Stimulated activated CD8-positive, alpha-beta memory T cell treated with anti-CD3 and anti-CD28 coated beads, Interleukin-15, amount 100 ng/mL, for 48 hours (primary cell): ENCODE data around the gene NEK7.
"Not testable (repeated sequence)": the region's sequence is repeated elsewhere in the genome, so short reads cannot be mapped to it uniquely, and the experiment has no call there.

Experiments
- DNase-seq, 2 donors: peaks; one replicate each; pipeline ENCODE4 v3.0.0-alpha.2; 2020; ENCODE audit warnings: low read depth in 2 of 2

The NEK7 gene

DNA sequence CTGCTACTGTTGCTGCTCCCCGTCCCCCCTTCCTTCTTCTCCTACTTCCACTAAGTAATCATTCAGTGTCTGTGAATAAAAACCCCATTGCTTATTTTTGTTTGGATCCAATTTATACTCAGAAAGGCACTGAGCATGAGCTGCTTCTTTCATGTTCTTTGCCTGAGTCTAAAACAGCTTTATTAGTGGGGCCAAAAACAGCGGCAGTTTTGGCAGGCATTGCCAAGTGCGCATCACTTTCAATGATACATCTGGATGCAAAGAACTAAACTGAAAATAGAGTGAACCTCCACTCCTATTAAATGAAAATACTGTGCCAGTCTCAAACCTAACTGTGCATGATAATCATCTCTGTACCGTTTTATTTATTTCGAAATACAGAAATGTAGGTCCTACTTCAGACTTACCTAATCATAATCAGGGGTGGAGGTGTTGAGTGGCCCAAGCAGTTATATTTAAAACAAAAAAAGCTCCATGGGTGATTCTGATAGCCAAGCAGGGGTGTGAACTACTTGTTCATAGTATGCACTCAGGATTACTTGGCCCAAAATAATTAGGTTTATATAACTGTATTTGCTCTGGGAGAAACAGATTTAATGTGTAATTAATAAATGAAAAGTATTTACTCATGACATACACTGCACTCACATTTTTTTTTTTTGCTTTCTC, 48.4 kb downstream of the NEK7 start:
- no peak for DNase-seq

DNA sequence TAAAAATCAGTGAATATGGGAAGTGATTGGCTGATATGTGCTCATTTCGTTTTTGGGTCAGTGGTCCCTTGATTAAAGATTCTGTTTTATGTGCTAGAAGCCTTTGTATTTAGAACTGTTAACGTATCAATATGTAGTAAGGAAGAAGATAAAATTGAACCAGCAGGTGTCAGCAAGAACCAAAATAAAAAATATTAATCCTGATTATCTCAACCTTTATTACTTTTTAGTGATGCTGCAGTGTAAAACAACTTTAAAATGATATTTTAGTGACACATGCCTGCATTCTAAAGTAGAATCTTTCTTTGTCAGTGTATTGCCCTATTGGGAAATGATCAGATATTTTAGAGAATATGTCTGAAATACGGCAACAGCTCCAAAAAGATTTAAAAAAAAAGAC, 49.5 kb downstream of the NEK7 start:
- no peak for DNase-seq

DNA sequence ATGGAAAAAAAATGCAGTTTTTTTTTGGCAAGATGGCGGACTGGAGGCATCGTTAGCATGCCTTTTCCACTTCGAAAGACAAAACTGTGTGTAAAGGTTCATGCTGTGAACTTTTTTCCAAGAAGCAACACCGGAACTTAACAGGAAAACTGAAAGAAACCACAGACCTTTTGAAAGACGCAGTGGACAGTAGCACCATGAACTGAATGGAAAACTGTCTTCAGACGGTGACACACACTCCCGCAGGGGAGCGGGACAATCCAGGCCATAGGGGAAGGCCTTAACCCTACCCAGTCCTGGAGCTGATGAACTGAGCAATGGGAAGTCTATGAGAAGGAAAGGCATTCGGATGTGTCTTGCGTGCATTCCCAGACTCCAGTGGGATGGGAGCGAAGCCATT, 54.9 kb downstream of the NEK7 start:
- no peak for DNase-seq

DNA sequence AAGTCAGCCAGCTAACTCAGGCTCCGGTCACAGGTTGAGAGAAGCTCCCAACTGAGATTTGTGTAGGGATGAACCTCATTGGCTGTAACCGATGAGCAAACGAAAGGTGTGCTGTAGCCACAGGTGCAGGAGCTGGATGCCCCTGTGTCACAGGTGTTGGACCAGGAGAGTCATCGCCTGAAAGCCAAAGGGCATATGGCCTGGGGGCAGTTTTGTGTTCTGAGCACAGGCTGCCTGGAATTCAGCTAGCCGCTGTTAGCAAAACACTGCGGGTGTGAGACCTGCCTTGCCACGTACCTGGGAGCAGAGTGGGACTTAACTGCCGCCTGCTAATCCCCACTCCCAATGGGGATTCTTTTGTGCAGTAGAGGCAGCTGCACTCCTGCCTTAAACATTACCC, 55.3 kb downstream of the NEK7 start:
- no peak for DNase-seq

DNA sequence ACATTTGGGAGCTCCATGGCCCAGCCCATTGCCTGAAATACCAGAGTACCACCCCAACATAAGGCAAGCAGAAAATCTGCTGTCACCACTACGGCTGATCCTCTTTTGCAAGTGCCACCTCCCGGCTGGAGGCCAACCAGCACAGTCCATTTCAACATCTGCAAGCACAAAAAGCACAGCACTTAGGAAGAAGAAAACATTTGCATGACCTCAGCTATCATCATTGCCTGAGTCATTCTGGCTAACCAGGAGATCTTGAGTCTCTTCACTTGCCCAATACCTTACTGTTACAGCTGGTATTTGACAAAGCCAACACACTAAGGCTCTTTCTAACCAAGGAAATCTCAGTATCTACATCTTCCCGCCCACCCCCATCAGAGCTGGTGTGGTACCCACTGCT, 55.9 kb downstream of the NEK7 start:
- DNase-seq, result no peak

DNA sequence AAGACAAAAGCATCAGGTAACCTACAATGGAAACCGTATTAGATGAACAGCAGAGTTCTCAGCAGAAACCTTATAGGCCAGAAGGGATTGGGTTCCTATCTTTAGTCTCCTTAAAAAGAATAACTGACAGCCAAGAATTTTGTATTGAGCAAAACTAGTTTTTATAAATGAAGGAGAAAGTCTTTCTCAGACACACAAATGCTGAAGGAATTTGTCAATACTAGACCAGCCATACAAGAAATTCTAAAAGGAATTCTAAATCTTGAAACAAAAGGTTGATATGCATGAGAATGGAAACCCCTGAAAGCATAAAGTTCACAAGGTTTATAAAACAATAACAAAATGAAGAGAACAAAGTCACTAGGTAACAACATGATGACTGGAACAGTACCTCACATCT, 58.1 kb downstream of the NEK7 start:
- DNase-seq, result no peak

DNA sequence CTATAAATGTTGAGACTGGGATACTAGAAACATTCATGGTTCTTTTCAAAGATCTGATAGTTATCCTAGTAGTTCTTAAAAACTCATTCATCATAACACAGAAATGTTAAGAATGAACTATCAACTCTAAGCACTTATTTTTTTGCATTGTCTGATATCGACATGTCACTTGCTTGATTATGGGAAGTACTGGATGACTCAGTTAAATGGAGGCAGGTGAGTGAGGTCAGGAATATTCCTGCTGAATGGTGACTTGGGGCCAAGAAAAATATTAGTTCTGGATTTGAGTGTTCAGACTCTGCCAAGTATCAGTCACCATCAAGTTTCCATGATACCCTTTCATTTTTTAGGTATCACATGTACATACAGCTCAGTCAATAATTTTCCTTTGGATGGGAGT, 63.6 kb downstream of the NEK7 start:
- DNase-seq, result no peak

DNA sequence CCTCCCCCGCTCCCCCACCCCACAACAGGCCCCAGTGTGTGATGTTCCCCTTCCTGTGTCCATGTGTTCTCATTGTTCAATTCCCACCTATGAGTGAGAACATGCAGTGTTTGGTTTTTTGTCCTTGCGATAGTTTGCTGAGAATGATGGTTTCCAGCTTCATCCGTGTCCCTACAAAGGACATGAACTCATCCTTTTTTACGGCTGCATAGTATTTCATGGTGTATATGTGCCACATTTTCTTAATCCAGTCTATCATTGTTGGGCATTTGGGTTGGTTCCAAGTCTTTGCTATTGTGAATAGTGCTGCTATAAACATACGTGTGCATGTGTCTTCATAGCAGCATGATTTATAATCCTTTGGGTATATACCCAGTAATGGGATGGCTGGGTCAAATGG, 70.2 kb downstream of the NEK7 start:
- DNase-seq, result not testable (repeated sequence)

DNA sequence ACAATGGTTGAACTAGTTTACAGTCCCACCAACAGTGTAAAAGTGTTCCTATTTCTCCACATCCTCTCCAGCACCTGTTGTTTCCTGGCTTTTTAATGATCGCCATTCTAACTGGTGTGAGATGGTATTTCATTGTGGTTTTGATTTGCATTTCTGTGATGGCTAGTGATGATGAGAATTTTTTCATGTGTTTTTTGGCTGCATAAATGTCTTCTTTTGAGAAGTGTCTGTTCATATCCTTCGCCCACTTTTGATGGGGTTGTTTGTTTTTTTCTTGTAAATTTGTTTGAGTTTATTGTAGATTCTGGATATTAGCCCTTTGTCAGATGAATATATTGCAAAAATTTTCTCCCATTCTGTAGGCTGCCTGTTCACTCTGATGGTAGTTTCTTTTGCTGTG, 70.7 kb downstream of the NEK7 start:
- DNase-seq, result not testable (repeated sequence)

DNA sequence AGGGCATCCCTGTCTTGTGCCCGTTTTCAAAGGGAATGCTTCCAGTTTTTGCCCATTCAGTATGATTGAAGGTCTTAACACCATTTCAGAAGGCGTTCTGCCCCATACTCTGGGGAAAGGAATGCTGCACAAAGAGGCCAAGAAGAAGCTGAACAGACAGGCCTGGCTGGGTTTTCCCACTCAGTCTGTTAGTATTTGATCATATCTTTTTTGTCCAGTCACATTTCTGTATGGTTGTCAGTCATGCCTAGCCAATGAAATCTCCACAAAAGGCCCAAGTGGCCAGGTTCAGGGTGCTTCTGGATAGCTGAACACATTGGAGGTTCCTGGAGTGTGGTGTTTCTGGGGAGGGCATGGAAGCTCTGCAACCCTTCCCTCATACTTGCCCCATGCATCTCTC, 72.1 kb downstream of the NEK7 start:
- no peak for DNase-seq

DNA sequence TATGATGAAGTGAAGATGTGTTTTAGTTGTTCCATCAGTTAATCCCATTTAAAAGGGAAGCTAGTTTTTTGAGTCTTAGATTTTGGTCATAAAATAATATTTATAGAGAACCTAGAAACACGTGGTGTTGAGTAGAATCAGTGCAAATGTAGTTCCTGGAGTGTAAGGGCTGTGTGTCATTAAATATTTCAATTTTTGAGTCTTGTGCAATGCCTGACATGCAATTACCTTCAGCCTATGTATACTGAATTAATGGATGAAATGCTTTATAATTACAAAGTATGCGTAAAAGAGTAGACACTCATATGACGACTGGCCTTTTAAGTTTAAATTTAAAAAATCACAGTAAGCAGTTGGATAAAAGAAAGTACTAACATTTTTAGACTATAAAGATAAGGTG, 75.0 kb downstream of the NEK7 start:
- DNase-seq, result no peak

DNA sequence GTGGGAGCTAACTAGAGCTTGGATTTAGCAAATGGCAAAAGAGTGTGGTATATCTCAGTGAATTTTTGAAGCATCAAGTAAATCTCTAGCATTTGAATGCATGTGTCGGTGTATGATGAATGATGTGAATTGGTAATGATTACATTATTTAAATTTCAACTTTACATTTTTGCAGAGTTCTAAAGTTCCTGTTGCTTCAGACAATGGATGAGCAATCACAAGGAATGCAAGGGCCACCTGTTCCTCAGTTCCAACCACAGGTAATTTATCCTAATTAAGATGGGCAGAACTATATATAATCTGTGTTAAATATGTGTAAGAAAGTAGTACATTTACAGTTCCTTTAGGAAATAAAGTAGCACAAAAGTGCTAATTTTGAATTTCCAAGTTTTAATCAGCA, 75.6 kb downstream of the NEK7 start:
- no peak for DNase-seq

DNA sequence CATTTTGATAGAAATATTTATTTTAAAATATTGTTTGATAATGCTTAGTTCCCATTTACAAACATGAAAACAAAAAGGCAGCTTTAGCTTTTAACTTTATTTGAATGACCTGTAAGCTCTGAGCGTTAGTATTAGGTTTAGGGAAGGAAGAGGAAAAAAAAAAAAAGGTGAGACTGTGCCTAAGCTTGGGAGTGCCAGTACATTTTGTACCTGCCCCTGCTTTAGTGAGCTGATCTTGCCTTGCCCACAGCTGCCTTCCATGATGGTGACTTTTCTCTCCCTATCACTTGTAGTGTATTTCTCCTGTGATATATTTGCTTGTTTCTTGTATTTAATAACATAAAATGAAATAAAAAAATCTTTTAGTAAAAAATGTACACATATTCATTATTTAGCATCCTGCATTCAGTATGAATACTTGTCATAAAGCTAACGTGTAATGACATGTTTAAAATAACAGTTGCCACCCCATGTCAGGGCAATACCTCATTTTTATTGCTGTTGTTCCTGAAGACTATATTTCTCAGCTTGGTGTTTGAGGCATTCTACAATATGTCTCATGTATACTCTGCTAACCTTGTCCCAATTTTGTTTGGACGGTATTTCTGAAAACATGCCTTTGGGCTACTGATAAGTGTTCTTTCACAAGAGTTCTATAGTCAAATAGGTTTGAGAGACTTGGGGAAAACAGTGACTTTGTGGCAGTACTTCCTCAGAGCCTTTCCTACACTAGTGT, 76.3 kb downstream of the NEK7 start:
- no peak for DNase-seq

DNA sequence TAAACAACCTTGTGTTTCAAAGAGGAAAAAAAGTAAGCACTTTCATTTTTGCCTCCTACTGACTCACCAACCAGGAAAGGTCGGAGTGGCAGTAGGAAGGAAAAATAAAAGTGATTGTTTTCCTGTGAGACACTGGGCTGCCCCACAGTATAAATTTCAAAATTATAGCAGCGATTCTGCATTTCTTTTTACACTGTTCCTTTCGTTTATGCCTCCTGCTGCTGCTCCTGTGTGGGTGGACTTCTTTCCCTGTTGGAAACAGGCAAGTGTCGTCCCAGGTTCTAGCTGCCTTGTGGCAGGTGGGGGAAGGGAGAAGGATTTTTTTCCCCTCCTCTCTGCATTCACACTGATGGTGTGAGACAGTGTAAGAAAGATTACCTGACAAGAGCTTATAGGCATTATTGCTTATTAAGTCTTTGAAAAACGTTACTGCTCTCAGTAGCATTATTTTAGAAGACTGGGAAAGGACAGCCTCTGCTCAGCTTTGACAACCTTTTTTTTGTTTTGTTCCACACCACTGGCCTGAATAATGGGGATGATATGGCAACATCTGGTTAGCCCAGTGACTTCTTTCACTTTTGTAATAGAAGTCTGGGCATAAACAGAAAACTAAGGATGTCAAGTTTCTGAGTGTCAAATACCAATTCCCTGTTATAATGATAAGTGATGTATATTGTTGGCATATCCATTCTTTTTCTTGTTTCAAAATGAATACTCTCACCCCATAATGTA, 77.9 kb downstream of the NEK7 start:
- no peak for DNase-seq

DNA sequence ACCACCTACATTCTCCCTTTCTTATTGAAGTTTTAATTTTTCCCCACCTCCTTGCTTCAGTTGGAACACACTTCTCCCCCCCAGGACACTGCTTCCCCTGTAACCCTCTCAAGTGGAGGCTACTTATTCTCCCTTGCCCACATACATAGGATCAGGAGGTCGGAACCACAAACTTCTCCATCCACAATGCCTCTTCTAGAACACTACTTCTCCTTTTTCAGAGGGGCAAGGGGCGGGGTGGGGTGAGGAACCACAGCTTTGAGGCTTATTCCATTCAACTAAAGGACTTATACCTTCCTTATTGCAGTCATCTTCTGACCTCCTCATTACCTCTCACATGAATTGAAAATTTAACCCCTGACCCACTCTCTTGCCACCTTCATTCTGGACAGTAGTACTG, 81.3 kb downstream of the NEK7 start:
- no peak for DNase-seq

DNA sequence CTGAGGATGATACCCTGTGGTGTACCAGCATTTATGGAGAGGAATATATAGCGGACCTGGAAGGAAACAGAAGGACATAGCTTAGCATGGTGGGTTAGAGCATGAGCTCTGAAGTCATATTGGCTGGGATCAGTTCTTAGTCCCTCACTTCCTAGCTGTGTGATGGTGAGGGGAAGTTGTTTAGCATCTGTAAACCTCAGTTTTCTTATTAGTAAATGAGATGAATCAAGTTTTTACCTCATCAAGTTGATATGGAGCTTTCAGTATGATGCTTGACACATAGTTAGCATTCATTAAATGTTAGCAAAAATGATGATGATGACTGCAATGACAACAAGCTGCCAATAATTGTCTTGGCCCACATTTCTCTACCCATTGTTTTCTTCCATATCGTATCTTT, 84.8 kb downstream of the NEK7 start:
- DNase-seq, result no peak

DNA sequence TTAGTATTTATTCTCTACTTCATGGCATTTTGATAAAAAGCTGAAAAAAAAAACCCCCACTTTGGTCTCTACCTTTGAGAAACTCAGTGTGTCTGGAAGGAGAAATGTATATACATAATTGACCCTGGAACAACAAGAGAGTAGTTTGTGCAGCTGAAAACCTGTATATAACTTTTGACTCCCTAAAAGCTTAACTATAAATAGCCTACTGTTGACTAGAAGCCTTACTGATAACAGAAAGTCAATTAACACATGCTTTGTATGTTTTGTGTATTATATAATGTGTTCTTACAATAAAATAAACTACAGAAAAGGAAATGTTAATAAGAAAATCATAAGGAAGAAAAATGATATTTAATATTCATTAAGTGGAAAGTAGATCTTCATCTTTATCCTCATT, 88.0 kb downstream of the NEK7 start:
- no peak for DNase-seq

DNA sequence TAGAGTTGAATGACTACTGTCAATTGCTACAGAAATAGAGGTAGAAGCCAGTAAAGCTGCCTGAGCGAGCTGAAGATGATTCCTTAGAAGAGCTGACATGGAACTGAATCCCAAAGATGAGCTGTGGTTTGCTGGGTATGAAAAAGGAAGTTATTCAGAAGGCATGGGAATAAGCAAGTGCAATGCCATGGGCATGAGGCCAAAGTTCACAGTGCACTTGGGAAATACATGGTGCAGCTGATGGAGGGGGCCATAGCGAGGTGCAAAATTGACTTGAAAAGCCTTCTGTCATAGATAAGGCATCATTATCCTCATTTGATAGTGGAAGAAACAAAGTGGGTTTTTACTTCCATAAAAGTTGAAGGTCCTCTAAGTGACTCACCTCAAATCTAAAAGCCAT, 88.6 kb downstream of the NEK7 start:
- DNase-seq, result no peak

DNA sequence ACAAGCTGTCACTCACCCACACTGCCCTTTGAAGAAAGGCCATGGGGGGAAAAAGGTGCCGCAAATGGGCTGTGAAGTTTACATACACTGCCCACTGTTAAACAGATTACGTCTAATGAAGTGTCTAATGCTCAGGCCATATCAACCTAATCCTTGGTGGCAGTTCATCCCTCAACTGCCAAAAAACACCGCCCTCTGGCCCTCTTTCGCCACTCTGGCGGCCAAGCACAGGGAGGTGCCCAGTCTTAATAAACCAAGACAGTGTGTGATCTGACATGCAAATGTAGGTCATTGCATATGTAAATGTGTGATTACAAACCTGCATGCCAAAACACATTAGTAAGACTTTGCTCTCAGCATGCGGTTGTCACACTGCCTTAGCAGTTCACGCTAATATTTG, 89.5 kb downstream of the NEK7 start:
- DNase-seq, result no peak

DNA sequence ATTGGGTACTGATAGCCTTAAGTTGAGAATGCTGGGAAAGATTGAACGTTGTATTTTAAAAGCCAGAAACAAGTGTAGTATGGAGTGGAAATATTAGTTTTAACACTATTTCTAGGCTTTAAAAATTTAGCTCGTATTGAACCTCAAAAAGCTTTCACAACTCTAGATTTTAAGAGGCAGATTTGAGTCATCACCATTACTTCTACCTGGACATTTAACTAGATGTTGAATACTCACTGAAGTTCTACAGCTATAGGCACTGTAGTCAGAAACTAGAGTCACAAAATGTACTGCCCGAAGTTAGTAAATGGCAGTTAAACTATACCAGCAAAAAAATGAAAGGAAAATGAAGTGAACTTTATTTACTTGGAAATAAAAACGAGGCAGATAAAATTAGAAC, 96.5 kb downstream of the NEK7 start:
- DNase-seq, result no peak

DNA sequence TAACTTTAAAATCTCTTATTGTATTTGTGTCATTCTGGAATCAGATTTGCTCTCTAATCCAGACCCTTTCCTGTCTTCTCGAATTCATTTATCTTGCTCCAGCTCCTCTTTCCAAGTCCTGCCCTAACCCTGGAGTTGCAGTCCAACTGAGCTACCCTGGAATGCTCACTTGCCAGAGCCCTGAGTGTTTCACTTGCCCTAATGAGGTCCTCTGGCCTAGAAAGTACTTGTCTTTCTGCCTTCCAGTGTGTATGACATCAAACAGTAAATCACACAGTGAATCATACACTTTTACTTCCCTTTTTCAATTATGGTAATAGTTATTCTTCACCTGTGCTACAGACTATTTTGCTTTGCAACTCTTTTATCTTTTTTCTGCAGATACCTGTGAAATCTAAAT, 96.9 kb downstream of the NEK7 start:
- no peak for DNase-seq

DNA sequence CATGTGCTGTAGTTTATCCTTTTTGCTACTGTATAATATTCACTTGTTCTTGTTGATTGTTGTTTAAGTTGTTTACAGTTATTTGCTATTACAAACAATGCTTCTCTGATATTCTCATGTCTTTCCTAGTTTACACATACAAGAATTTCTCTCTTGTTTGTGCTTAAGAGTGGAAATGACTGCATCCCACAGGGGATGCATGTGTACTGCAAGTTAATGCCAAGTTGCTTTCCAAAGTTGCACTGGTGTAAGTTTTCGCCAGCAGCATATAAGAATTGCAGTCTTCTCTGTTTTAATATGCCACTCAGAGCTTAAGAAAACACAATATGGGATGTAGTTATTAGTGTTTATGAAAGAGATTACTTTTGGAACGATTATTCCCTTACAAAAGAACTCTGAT, 97.7 kb downstream of the NEK7 start:
- no peak for DNase-seq

DNA sequence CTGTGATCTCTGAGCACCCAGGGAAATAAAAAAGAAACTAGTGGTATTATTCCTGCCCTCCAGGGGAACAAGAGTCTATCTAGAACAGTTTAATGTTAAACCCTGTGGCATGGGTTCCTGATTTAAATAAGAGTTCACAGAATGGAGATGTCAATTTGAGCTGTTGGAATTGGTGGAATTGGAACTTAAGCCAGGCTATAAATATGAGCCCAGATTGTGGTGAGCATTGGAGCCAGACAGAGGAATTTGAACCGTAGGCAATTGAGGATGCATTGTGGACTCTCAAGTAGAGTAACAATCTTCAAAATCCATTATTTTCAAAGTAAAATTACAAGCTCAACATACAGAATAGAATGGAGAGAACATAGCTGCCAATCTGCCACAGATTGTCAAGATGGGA, 98.2 kb downstream of the NEK7 start:
- DNase-seq, result no peak
